Thoracic aorta (tissue), 2 donors: Measurements from ENCODE around the gene FEZF2. TPM values are rescaled to one million over a fixed set of nuclear protein-coding genes. Genes with fewer than 3 reads are reported as not detected.

ENCODE experiments used
- ATAC-seq: fragments of 150-250 bp; one replicate; pipeline ENCODE4 v1.8.0; 2017; ENCODE audit warnings: low read depth; ENCODE audit not compliant: insufficient number of reproducible peaks, low FRiP score
- DNase-seq: peaks from one replicate; pipeline ENCODE4 v3.0.0-alpha.2; 2020; ENCODE audit warnings: low spot score
- H3K27ac ChIP-seq, 2 donors: fragments of 200-600 bp; sonication (generic); 1 replicate in 1 of 2; 2 replicates in 1 of 2; pipeline ENCODE4 v1.5.1; 2016; ENCODE audit warnings: mild to moderate bottlenecking in 2 of 2, moderate library complexity in 2 of 2
- H3K27me3 ChIP-seq: fragments of 200-600 bp; sonication (generic); replicated peaks from 2 replicates; pipeline ENCODE4 v1.6.0; 2016; ENCODE audit warnings: mild to moderate bottlenecking; ENCODE audit not compliant: insufficient read depth
- H3K36me3 ChIP-seq: fragments of 200-600 bp; sonication (generic); one replicate; pipeline ENCODE4 v1.5.1; 2016
- H3K4me1 ChIP-seq, 2 donors: fragments of 200-600 bp; sonication (generic); 1 replicate in 1 of 2; 2 replicates in 1 of 2; pipeline versions ENCODE4 v1.5.1 to v1.6.0; 2016; ENCODE audit warnings: low read depth in 2 of 2, mild to moderate bottlenecking in 1 of 2; ENCODE audit not compliant: control insufficient read depth in 1 of 2
- H3K4me3 ChIP-seq: fragments of 200-600 bp; sonication (generic); 2 replicates; pipeline ENCODE4 v1.5.1; 2016; ENCODE audit warnings: mild to moderate bottlenecking
- H3K9me3 ChIP-seq: fragments of 200-600 bp; sonication (generic); 2 replicates; pipeline ENCODE4 v1.5.1; 2016
- CTCF ChIP-seq: fragments of 200-600 bp; sonication (generic); IDR thresholded peaks from one replicate; pipeline ENCODE4 v1.5.1; 2019; ENCODE audit warnings: antibody characterized with exemption
- total RNA-seq, 2 donors: library from RNA; depleted of rRNA; stranded (reverse); fragments of >200 nt; gene quantifications; one replicate each; pipeline versions ENCODE4 v1.1.0 to v1.2.3, GENCODE V29; 2016

FEZF2 gene
- not detected for total RNA-seq

GRCh38 chr3:62373215-62373614 lies at the start of gene FEZF2:
FEZF2 (minus strand) TSS chr3:62373550; CDS start chr3:62372868, 682 bp downstream.
- H3K4me1 ChIP-seq, result peaks cover 20 to 67% of the 10 kb centered on the region in 2 donors

GRCh38 chr3:62421207-62421606 lies 47.9 kb upstream of the FEZF2 start:
- ATAC-seq (no peak), DNase-seq (no peak)
- Histone ChIP-seq H3K27ac (no peak overlapping the region), H3K9me3 (no peaks in the 10 kb centered on the region), H3K36me3 (no peaks in the 10 kb centered on the region), H3K27me3 (no peaks in the 10 kb centered on the region), H3K4me1 (no peaks in the 10 kb centered on the region), H3K4me3 (no peak overlapping the region)
- TF ChIP-seq CTCF, result no peak

More at GRCh38 chr3:62373215-62373614, at the start of gene FEZF2:
- no peak for ATAC-seq
- H3K27me3 ChIP-seq, result peaks cover 39% of the 10 kb centered on the region
- DNase-seq, result no peak
- no peaks in the 10 kb centered on the region for H3K36me3 ChIP-seq
- H3K4me3 ChIP-seq, result peak within 1 kb of the TSS; percentile 65
- no peak within 1 kb of the TSS for H3K27ac ChIP-seq
- H3K9me3 ChIP-seq, result no peaks in the 10 kb centered on the region
- TF ChIP-seq CTCF, result no peak

- no peak for DNase-seq
- Histone ChIP-seq H3K4me1 (no peaks in the 10 kb centered on the region), H3K36me3 (no peaks in the 10 kb centered on the region), H3K4me3 (no peak overlapping the region), H3K27me3 (no peaks in the 10 kb centered on the region), H3K27ac (no peak overlapping the region), H3K9me3 (no peaks in the 10 kb centered on the region)
- ATAC-seq, result no peak
- no peak for TF ChIP-seq CTCF
These were observed 42.8 kb upstream of the FEZF2 start for GRCh38 chr3:62416144-62416543.

- ATAC-seq (no peak), DNase-seq (no peak)
- Histone ChIP-seq H3K27ac (no peak overlapping the region), H3K36me3 (no peaks in the 10 kb centered on the region), H3K27me3 (no peaks in the 10 kb centered on the region), H3K4me1 (no peaks in the 10 kb centered on the region), H3K4me3 (no peak overlapping the region), H3K9me3 (no peaks in the 10 kb centered on the region)
- no peak for TF ChIP-seq CTCF
These were observed 42.0 kb upstream of the FEZF2 start for GRCh38 chr3:62415312-62415801.

- no peak for DNase-seq
- Histone ChIP-seq H3K9me3 (no peaks in the 10 kb centered on the region), H3K36me3 (no peaks in the 10 kb centered on the region), H3K4me1 (no peaks in the 10 kb centered on the region), H3K27me3 (no peaks in the 10 kb centered on the region), H3K27ac (no peak overlapping the region), H3K4me3 (no peak overlapping the region)
- TF ChIP-seq CTCF, result no peak
- ATAC-seq, result no peak
These were observed 41.4 kb upstream of the FEZF2 start for GRCh38 chr3:62414786-62415185.
